K562 (cell line): ENCODE data around the gene HNRNPU.

Experiments
- ATF1 ChIP-seq, 2 experiments: fragments of 450-650 bp in 1 of 2; IDR thresholded peaks; 2 replicates each; pipeline ENCODE4 v1.6.1; 2016; ENCODE audit warnings: missing compliant biosample characterization in 1 of 2, missing genetic modification characterization in 1 of 2
- DNMT1 ChIP-seq: fragments of 450-650 bp; IDR thresholded peaks from 2 replicates; pipeline ENCODE4 v1.6.1; 2016; ENCODE audit warnings: antibody characterized with exemption, mild to moderate bottlenecking
- EGR1 ChIP-seq: fragments of 450-650 bp; conservative IDR thresholded peaks from 2 replicates; pipeline ENCODE4 v1.6.1; 2017; ENCODE audit warnings: mild to moderate bottlenecking
- KLF16 ChIP-seq: IDR thresholded peaks from 2 replicates; pipeline ENCODE4 v1.6.1; 2016; ENCODE audit warnings: antibody characterized with exemption
- NCOA6 ChIP-seq: fragments of 450-650 bp; IDR thresholded peaks from 2 replicates; pipeline ENCODE4 v1.6.1; 2017; ENCODE audit warnings: mild to moderate bottlenecking
- TEAD2 ChIP-seq: fragments of 450-650 bp; IDR thresholded peaks from 2 replicates; pipeline ENCODE4 v1.6.1; 2016; ENCODE audit warnings: missing genetic modification characterization, control low read depth, missing compliant biosample characterization
- ZNF23 ChIP-seq: fragments of 250-450 bp; sonication (Bioruptor Pico); IDR thresholded peaks from 2 replicates; pipeline ENCODE4 v1.4.0; 2020; ENCODE audit warnings: mild to moderate bottlenecking
- ZNF24 ChIP-seq: fragments of 450-650 bp; IDR thresholded peaks from 2 replicates; pipeline ENCODE4 v1.6.1; 2016
- ZNF79 ChIP-seq: fragments of 250-450 bp; sonication (Bioruptor Pico); IDR thresholded peaks from 2 replicates; pipeline ENCODE4 v1.4.0; 2020; ENCODE audit warnings: low read depth, mild to moderate bottlenecking, moderate library complexity
- TF ChIP-seq, protein P1 (sequence below), 3 experiments: IDR thresholded peaks in 2 of 3; conservative IDR thresholded peaks in 1 of 3; 2 replicates each; pipeline ENCODE4 v1.5.1; 2011 to 2012; ENCODE audit warnings: low read length in 3 of 3, mild to moderate bottlenecking in 3 of 3, control low read depth in 2 of 3, improper control_type of control experiment in 1 of 3, inconsistent platforms in 1 of 3, low read depth in 1 of 3, mixed read lengths in 1 of 3, moderate library complexity in 1 of 3; ENCODE audit not compliant: insufficient read depth in 2 of 3
- TF ChIP-seq, protein P2 (sequence below): sonication (generic); formaldehyde crosslinking; IDR thresholded peaks from 2 replicates; pipeline ENCODE4 v1.8.0; 2022; ENCODE audit warnings: mild to moderate bottlenecking, low read depth, missing genetic modification reagents
- TF ChIP-seq, protein P3 (sequence below): sonication (generic); formaldehyde crosslinking; IDR thresholded peaks from 2 replicates; pipeline ENCODE4 v1.8.0; 2023; ENCODE audit warnings: missing genetic modification reagents, mild to moderate bottlenecking, borderline replicate concordance

DNA sequence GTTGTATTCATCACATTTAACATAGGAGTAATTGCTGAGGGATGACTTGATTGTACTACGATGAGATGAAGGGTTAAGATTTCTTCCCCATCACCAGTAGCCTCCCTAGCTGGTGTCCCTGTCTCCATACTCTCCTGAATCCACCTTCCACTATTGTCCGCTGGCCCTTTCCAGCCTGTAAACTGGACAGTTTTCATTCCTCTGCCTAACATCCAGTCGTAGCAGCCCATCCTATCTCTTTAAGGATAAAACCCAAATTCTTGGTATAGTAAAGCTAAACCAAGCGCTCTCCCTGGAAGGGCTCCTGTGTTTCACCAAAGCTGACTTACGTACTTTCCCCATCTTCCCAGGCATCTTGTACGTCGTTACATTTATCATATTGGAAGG is 28.2 kb downstream of the HNRNPU start:
- TF ChIP-seq ATF1 (CRISPR knock-in tag; IDR thresholded peaks at IDR 0.05) = no peak
- TF ChIP-seq ATF1 (tag; IDR thresholded peaks at IDR 0.05) = no peak
- TF ChIP-seq TEAD2 (tag) = no peak
- TF ChIP-seq ZNF23 = no peak
- TF ChIP-seq, protein P1, sequence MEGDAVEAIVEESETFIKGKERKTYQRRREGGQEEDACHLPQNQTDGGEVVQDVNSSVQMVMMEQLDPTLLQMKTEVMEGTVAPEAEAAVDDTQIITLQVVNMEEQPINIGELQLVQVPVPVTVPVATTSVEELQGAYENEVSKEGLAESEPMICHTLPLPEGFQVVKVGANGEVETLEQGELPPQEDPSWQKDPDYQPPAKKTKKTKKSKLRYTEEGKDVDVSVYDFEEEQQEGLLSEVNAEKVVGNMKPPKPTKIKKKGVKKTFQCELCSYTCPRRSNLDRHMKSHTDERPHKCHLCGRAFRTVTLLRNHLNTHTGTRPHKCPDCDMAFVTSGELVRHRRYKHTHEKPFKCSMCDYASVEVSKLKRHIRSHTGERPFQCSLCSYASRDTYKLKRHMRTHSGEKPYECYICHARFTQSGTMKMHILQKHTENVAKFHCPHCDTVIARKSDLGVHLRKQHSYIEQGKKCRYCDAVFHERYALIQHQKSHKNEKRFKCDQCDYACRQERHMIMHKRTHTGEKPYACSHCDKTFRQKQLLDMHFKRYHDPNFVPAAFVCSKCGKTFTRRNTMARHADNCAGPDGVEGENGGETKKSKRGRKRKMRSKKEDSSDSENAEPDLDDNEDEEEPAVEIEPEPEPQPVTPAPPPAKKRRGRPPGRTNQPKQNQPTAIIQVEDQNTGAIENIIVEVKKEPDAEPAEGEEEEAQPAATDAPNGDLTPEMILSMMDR (IDR thresholded peaks at IDR 0.05 in 2 of 3, conservative IDR thresholded peaks at IDR 0.05 in 1 of 3; ENCODE audit: insufficient read depth in 2 of 3, low read depth in 1 of 3, low read length in 3 of 3) = no peak
- no peak for TF ChIP-seq ZNF79 (CRISPR knock-in tag)
- TF ChIP-seq NCOA6 = no peak
- no peak for TF ChIP-seq EGR1
- no peak for TF ChIP-seq DNMT1
- TF ChIP-seq ZNF24 = no peak
- TF ChIP-seq, protein P2, sequence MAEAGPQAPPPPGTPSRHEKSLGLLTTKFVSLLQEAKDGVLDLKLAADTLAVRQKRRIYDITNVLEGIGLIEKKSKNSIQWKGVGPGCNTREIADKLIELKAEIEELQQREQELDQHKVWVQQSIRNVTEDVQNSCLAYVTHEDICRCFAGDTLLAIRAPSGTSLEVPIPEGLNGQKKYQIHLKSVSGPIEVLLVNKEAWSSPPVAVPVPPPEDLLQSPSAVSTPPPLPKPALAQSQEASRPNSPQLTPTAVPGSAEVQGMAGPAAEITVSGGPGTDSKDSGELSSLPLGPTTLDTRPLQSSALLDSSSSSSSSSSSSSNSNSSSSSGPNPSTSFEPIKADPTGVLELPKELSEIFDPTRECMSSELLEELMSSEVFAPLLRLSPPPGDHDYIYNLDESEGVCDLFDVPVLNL (CRISPR knock-in tag) = no peak
- no peak for TF ChIP-seq KLF16
- TF ChIP-seq, protein P3, sequence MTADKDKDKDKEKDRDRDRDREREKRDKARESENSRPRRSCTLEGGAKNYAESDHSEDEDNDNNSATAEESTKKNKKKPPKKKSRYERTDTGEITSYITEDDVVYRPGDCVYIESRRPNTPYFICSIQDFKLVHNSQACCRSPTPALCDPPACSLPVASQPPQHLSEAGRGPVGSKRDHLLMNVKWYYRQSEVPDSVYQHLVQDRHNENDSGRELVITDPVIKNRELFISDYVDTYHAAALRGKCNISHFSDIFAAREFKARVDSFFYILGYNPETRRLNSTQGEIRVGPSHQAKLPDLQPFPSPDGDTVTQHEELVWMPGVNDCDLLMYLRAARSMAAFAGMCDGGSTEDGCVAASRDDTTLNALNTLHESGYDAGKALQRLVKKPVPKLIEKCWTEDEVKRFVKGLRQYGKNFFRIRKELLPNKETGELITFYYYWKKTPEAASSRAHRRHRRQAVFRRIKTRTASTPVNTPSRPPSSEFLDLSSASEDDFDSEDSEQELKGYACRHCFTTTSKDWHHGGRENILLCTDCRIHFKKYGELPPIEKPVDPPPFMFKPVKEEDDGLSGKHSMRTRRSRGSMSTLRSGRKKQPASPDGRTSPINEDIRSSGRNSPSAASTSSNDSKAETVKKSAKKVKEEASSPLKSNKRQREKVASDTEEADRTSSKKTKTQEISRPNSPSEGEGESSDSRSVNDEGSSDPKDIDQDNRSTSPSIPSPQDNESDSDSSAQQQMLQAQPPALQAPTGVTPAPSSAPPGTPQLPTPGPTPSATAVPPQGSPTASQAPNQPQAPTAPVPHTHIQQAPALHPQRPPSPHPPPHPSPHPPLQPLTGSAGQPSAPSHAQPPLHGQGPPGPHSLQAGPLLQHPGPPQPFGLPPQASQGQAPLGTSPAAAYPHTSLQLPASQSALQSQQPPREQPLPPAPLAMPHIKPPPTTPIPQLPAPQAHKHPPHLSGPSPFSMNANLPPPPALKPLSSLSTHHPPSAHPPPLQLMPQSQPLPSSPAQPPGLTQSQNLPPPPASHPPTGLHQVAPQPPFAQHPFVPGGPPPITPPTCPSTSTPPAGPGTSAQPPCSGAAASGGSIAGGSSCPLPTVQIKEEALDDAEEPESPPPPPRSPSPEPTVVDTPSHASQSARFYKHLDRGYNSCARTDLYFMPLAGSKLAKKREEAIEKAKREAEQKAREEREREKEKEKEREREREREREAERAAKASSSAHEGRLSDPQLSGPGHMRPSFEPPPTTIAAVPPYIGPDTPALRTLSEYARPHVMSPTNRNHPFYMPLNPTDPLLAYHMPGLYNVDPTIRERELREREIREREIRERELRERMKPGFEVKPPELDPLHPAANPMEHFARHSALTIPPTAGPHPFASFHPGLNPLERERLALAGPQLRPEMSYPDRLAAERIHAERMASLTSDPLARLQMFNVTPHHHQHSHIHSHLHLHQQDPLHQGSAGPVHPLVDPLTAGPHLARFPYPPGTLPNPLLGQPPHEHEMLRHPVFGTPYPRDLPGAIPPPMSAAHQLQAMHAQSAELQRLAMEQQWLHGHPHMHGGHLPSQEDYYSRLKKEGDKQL (CRISPR knock-in tag) = no peak
